ENCODE data around the gene PDZRN3.

Gene PDZRN3

GRCh38 chr3:73604451-73604850 is 20.3 kb downstream of the PDZRN3 start:
- Histone ChIP-seq H3K4me3 (ENCODE audit: control insufficient read depth in 1 of 7, extremely low read depth in 1 of 7, insufficient read depth in 4 of 7, low read depth in 2 of 7, low read length in 6 of 7) (no peak overlapping the region), H3K36me3 (ENCODE audit: control insufficient read depth in 4 of 4, insufficient read depth in 4 of 4, low read length in 3 of 4) (no peaks in the 10 kb centered on the region), H3K27ac (ENCODE audit: insufficient read depth in 1 of 2, low read depth in 1 of 2, low read length in 2 of 2, poor library complexity in 1 of 2, severe bottlenecking in 2 of 2) (no peak overlapping the region), H3K4me1 (ENCODE audit: control extremely low read depth in 1 of 4, control insufficient read depth in 4 of 4, insufficient read depth in 4 of 4, low read length in 3 of 4) (no peaks in the 10 kb centered on the region), H3K27me3 (replicated peaks in 2 of 5; ENCODE audit: control insufficient read depth in 4 of 5, insufficient read depth in 5 of 5, low read length in 4 of 5) (no peaks in the 10 kb centered on the region), H3K9me3 (ENCODE audit: control extremely low read depth in 1 of 5, control insufficient read depth in 4 of 5, insufficient read depth in 2 of 5, low read depth in 1 of 5, low read length in 4 of 5) (no peaks in the 10 kb centered on the region)
- 93% methylated on average over 2 of the region's 3 CpGs for WGBS (ENCODE audit: insufficient coverage)
- DNase-seq, result no peak
- POLR2A ChIA-PET, result no interaction called here
- CTCF ChIA-PET, result no interaction called here

GRCh38 chr3:73603762-73604171 is 21.0 kb downstream of the PDZRN3 start:
- Histone ChIP-seq H3K4me1 (ENCODE audit: control extremely low read depth in 1 of 4, control insufficient read depth in 4 of 4, insufficient read depth in 4 of 4, low read length in 3 of 4) (no peaks in the 10 kb centered on the region), H3K27me3 (replicated peaks in 2 of 5; ENCODE audit: control insufficient read depth in 4 of 5, insufficient read depth in 5 of 5, low read length in 4 of 5) (no peaks in the 10 kb centered on the region), H3K36me3 (ENCODE audit: control insufficient read depth in 4 of 4, insufficient read depth in 4 of 4, low read length in 3 of 4) (no peaks in the 10 kb centered on the region), H3K9me3 (ENCODE audit: control extremely low read depth in 1 of 5, control insufficient read depth in 4 of 5, insufficient read depth in 2 of 5, low read depth in 1 of 5, low read length in 4 of 5) (no peaks in the 10 kb centered on the region), H3K4me3 (ENCODE audit: control insufficient read depth in 1 of 7, extremely low read depth in 1 of 7, insufficient read depth in 4 of 7, low read depth in 2 of 7, low read length in 6 of 7) (no peak overlapping the region), H3K27ac (ENCODE audit: insufficient read depth in 1 of 2, low read depth in 1 of 2, low read length in 2 of 2, poor library complexity in 1 of 2, severe bottlenecking in 2 of 2) (no peak overlapping the region)
- ChIA-PET POLR2A (no interaction called here), CTCF (no interaction called here)
- WGBS (ENCODE audit: insufficient coverage), result 88% methylated on average over 1 of the region's 1 CpG
- no peak for DNase-seq

GRCh38 chr3:73602170-73602569 is 22.6 kb downstream of the PDZRN3 start:
- H3K27me3 ChIP-seq (replicated peaks in 2 of 5; ENCODE audit: control insufficient read depth in 4 of 5, insufficient read depth in 5 of 5, low read length in 4 of 5), result no peaks in the 10 kb centered on the region
- H3K36me3 ChIP-seq (ENCODE audit: control insufficient read depth in 4 of 4, insufficient read depth in 4 of 4, low read length in 3 of 4), result no peaks in the 10 kb centered on the region
- no peak overlapping the region for H3K4me3 ChIP-seq (ENCODE audit: control insufficient read depth in 1 of 7, extremely low read depth in 1 of 7, insufficient read depth in 4 of 7, low read depth in 2 of 7, low read length in 6 of 7)
- no peak for DNase-seq
- no peak overlapping the region for H3K27ac ChIP-seq (ENCODE audit: insufficient read depth in 1 of 2, low read depth in 1 of 2, low read length in 2 of 2, poor library complexity in 1 of 2, severe bottlenecking in 2 of 2)
- WGBS (ENCODE audit: insufficient coverage), result 100% methylated on average over 2 of the region's 3 CpGs
- ChIA-PET POLR2A (no interaction called here), CTCF (no interaction called here)
- no peaks in the 10 kb centered on the region for H3K9me3 ChIP-seq (ENCODE audit: control extremely low read depth in 1 of 5, control insufficient read depth in 4 of 5, insufficient read depth in 2 of 5, low read depth in 1 of 5, low read length in 4 of 5)
- H3K4me1 ChIP-seq (ENCODE audit: control extremely low read depth in 1 of 4, control insufficient read depth in 4 of 4, insufficient read depth in 4 of 4, low read length in 3 of 4), result no peaks in the 10 kb centered on the region

- Histone ChIP-seq H3K36me3 (ENCODE audit: control insufficient read depth in 4 of 4, insufficient read depth in 4 of 4, low read length in 3 of 4) (no peaks in the 10 kb centered on the region), H3K4me1 (ENCODE audit: control extremely low read depth in 1 of 4, control insufficient read depth in 4 of 4, insufficient read depth in 4 of 4, low read length in 3 of 4) (no peaks in the 10 kb centered on the region), H3K4me3 (ENCODE audit: control insufficient read depth in 1 of 7, extremely low read depth in 1 of 7, insufficient read depth in 4 of 7, low read depth in 2 of 7, low read length in 6 of 7) (no peak overlapping the region), H3K27ac (ENCODE audit: insufficient read depth in 1 of 2, low read depth in 1 of 2, low read length in 2 of 2, poor library complexity in 1 of 2, severe bottlenecking in 2 of 2) (no peak overlapping the region), H3K9me3 (ENCODE audit: control extremely low read depth in 1 of 5, control insufficient read depth in 4 of 5, insufficient read depth in 2 of 5, low read depth in 1 of 5, low read length in 4 of 5) (no peaks in the 10 kb centered on the region), H3K27me3 (replicated peaks in 2 of 5; ENCODE audit: control insufficient read depth in 4 of 5, insufficient read depth in 5 of 5, low read length in 4 of 5) (no peaks in the 10 kb centered on the region)
- whole genome bisulfite sequencing (ENCODE audit: insufficient coverage), result 100% methylated on average over 1 of the region's 2 CpGs
- ChIA-PET POLR2A (no interaction called here), CTCF (no interaction called here)
- DNase-seq, result no peak
These were observed 23.3 kb downstream of the PDZRN3 start for GRCh38 chr3:73601481-73601880.

- no peak for DNase-seq
- 88% methylated on average over 3 of the region's 4 CpGs for WGBS (ENCODE audit: insufficient coverage)
- Histone ChIP-seq H3K9me3 (ENCODE audit: control extremely low read depth in 1 of 5, control insufficient read depth in 4 of 5, insufficient read depth in 2 of 5, low read depth in 1 of 5, low read length in 4 of 5) (no peaks in the 10 kb centered on the region), H3K36me3 (ENCODE audit: control insufficient read depth in 4 of 4, insufficient read depth in 4 of 4, low read length in 3 of 4) (no peaks in the 10 kb centered on the region), H3K27me3 (replicated peaks in 2 of 5; ENCODE audit: control insufficient read depth in 4 of 5, insufficient read depth in 5 of 5, low read length in 4 of 5) (no peaks in the 10 kb centered on the region), H3K4me1 (ENCODE audit: control extremely low read depth in 1 of 4, control insufficient read depth in 4 of 4, insufficient read depth in 4 of 4, low read length in 3 of 4) (no peaks in the 10 kb centered on the region), H3K4me3 (ENCODE audit: control insufficient read depth in 1 of 7, extremely low read depth in 1 of 7, insufficient read depth in 4 of 7, low read depth in 2 of 7, low read length in 6 of 7) (no peak overlapping the region), H3K27ac (ENCODE audit: insufficient read depth in 1 of 2, low read depth in 1 of 2, low read length in 2 of 2, poor library complexity in 1 of 2, severe bottlenecking in 2 of 2) (no peak overlapping the region)
- CTCF ChIA-PET, result no interaction called here
- POLR2A ChIA-PET, result no interaction called here
These were observed 23.7 kb downstream of the PDZRN3 start for GRCh38 chr3:73601011-73601410.

- Histone ChIP-seq H3K36me3 (ENCODE audit: control insufficient read depth in 4 of 4, insufficient read depth in 4 of 4, low read length in 3 of 4) (no peaks in the 10 kb centered on the region), H3K4me3 (ENCODE audit: control insufficient read depth in 1 of 7, extremely low read depth in 1 of 7, insufficient read depth in 4 of 7, low read depth in 2 of 7, low read length in 6 of 7) (no peak overlapping the region), H3K4me1 (ENCODE audit: control extremely low read depth in 1 of 4, control insufficient read depth in 4 of 4, insufficient read depth in 4 of 4, low read length in 3 of 4) (no peaks in the 10 kb centered on the region), H3K9me3 (ENCODE audit: control extremely low read depth in 1 of 5, control insufficient read depth in 4 of 5, insufficient read depth in 2 of 5, low read depth in 1 of 5, low read length in 4 of 5) (no peaks in the 10 kb centered on the region), H3K27me3 (replicated peaks in 2 of 5; ENCODE audit: control insufficient read depth in 4 of 5, insufficient read depth in 5 of 5, low read length in 4 of 5) (no peaks in the 10 kb centered on the region), H3K27ac (ENCODE audit: insufficient read depth in 1 of 2, low read depth in 1 of 2, low read length in 2 of 2, poor library complexity in 1 of 2, severe bottlenecking in 2 of 2) (no peak overlapping the region)
- POLR2A ChIA-PET, result no interaction called here
- CTCF ChIA-PET, result no interaction called here
- 87% methylated on average over 4 of the region's 5 CpGs for WGBS (ENCODE audit: insufficient coverage)
- DNase-seq, result no peak
These were observed 24.3 kb downstream of the PDZRN3 start for GRCh38 chr3:73600293-73600938.

GRCh38 chr3:73599605-73600004 is 25.1 kb downstream of the PDZRN3 start:
- no peaks in the 10 kb centered on the region for H3K9me3 ChIP-seq (ENCODE audit: control extremely low read depth in 1 of 5, control insufficient read depth in 4 of 5, insufficient read depth in 2 of 5, low read depth in 1 of 5, low read length in 4 of 5)
- no peaks in the 10 kb centered on the region for H3K4me1 ChIP-seq (ENCODE audit: control extremely low read depth in 1 of 4, control insufficient read depth in 4 of 4, insufficient read depth in 4 of 4, low read length in 3 of 4)
- no peak for DNase-seq
- no peaks in the 10 kb centered on the region for H3K36me3 ChIP-seq (ENCODE audit: control insufficient read depth in 4 of 4, insufficient read depth in 4 of 4, low read length in 3 of 4)
- ChIA-PET POLR2A (no interaction called here), CTCF (no interaction called here)
- no peaks in the 10 kb centered on the region for H3K27me3 ChIP-seq (replicated peaks in 2 of 5; ENCODE audit: control insufficient read depth in 4 of 5, insufficient read depth in 5 of 5, low read length in 4 of 5)
- no peak overlapping the region for H3K4me3 ChIP-seq (ENCODE audit: control insufficient read depth in 1 of 7, extremely low read depth in 1 of 7, insufficient read depth in 4 of 7, low read depth in 2 of 7, low read length in 6 of 7)
- 95% methylated on average over 3 of the region's 3 CpGs for WGBS (ENCODE audit: insufficient coverage)
- no peak overlapping the region for H3K27ac ChIP-seq (ENCODE audit: insufficient read depth in 1 of 2, low read depth in 1 of 2, low read length in 2 of 2, poor library complexity in 1 of 2, severe bottlenecking in 2 of 2)
